ENCODE measurements around the gene CD59.
"Not testable (repeated sequence)": the region's sequence is repeated elsewhere in the genome, so short reads cannot be mapped to it uniquely, and the experiment has no call there.

CD59 gene

GRCh38 chr11:33665350-33666106 lies 70.7 kb downstream of the CD59 start:
- no peak for DNase-seq (ENCODE audit: low read depth)

GRCh38 chr11:33664827-33665226 lies 71.4 kb downstream of the CD59 start:
- no peak for DNase-seq (ENCODE audit: low read depth)

GRCh38 chr11:33664166-33664565 lies 72.1 kb downstream of the CD59 start:
- DNase-seq (ENCODE audit: low read depth), result no peak

GRCh38 chr11:33663121-33663520 lies 73.1 kb downstream of the CD59 start:
- no peak for DNase-seq (ENCODE audit: low read depth)

- DNase-seq (ENCODE audit: low read depth), result not testable (repeated sequence)
These were observed 74.7 kb downstream of the CD59 start for GRCh38 chr11:33661526-33661925.

GRCh38 chr11:33660962-33661361 lies 75.3 kb downstream of the CD59 start:
- no peak for DNase-seq (ENCODE audit: low read depth)

- no peak for DNase-seq (ENCODE audit: low read depth)
These were observed 76.7 kb downstream of the CD59 start for GRCh38 chr11:33659370-33660139.

GRCh38 chr11:33658195-33658900 lies 77.9 kb downstream of the CD59 start:
- no peak for DNase-seq (ENCODE audit: low read depth)

- DNase-seq (ENCODE audit: low read depth), result no peak
These were observed 78.5 kb downstream of the CD59 start for GRCh38 chr11:33657757-33658156.

- DNase-seq (ENCODE audit: low read depth), result no peak
These were observed 79.5 kb downstream of the CD59 start for GRCh38 chr11:33656768-33657167.

- no peak for DNase-seq (ENCODE audit: low read depth)
These were observed 80.2 kb downstream of the CD59 start for GRCh38 chr11:33655842-33656600.

- DNase-seq (ENCODE audit: low read depth), result no peak
These were observed 81.6 kb downstream of the CD59 start for GRCh38 chr11:33654594-33654993.

Data from T-helper 22 cell (primary cell).